K562 (cell line): ENCODE results near the gene DBP. TPM values are rescaled to one million over a fixed set of nuclear protein-coding genes. Genes with fewer than 3 reads are reported as not detected.

Source experiments
- ARID1B ChIP-seq: fragments of 450-650 bp; IDR thresholded peaks from 2 replicates; pipeline ENCODE4 v1.6.1; 2016; ENCODE audit warnings: antibody characterized with exemption, mild to moderate bottlenecking, inconsistent platforms
- ARNT ChIP-seq, 2 experiments: fragments of 450-650 bp; IDR thresholded peaks; 2 replicates each; pipeline ENCODE4 v1.6.1; 2016; ENCODE audit warnings: mild to moderate bottlenecking in 1 of 2
- ASH1L ChIP-seq: fragments of 450-650 bp; IDR thresholded peaks from 2 replicates; pipeline ENCODE4 v1.6.1; 2018; ENCODE audit warnings: borderline replicate concordance, mild to moderate bottlenecking, low read depth; ENCODE audit not compliant: partially characterized antibody
- ATF7 ChIP-seq: fragments of 450-650 bp; IDR thresholded peaks from 2 replicates; pipeline ENCODE4 v1.7.1; 2014; ENCODE audit warnings: mild to moderate bottlenecking, moderate library complexity
- COPS2 ChIP-seq: fragments of 450-650 bp; conservative IDR thresholded peaks from 2 replicates; pipeline ENCODE4 v1.6.1; 2016; ENCODE audit warnings: mild to moderate bottlenecking, moderate library complexity
- CTBP1 ChIP-seq: fragments of 450-650 bp; IDR thresholded peaks from 2 replicates; pipeline ENCODE4 v1.6.1; 2016; ENCODE audit warnings: borderline replicate concordance
- ETS2 ChIP-seq: IDR thresholded peaks from 2 replicates; pipeline ENCODE4 v1.6.1; 2016; ENCODE audit warnings: borderline replicate concordance, missing genetic modification characterization, mild to moderate bottlenecking, moderate library complexity, missing compliant biosample characterization; ENCODE audit not compliant: poor library complexity, severe bottlenecking
- FIP1L1 ChIP-seq: fragments of 200-400 bp; formaldehyde crosslinking; IDR thresholded peaks from 2 replicates; pipeline ENCODE4 v1.6.1; 2018; ENCODE audit warnings: mild to moderate bottlenecking, low read depth, low read length; ENCODE audit not compliant: poor library complexity, severe bottlenecking
- IFI16 ChIP-seq: fragments of 250-450 bp; sonication (Bioruptor Pico); IDR thresholded peaks from 2 replicates; pipeline ENCODE4 v2.1.2; 2022; ENCODE audit warnings: mild to moderate bottlenecking, inconsistent platforms
- KAT2B ChIP-seq: IDR thresholded peaks from one replicate; pipeline ENCODE4 v1.6.1; 2012; ENCODE audit warnings: low read depth, mild to moderate bottlenecking, control low read depth, inconsistent platforms, low read length, moderate library complexity
- KHSRP ChIP-seq: fragments of 450-650 bp; IDR thresholded peaks from 2 replicates; pipeline ENCODE4 v1.6.1; 2017
- KLF10 ChIP-seq: fragments of 250-450 bp; sonication (Bioruptor Pico); IDR thresholded peaks from 2 replicates; pipeline ENCODE4 v1.6.1; 2021; ENCODE audit warnings: matching md5 sums
- LCOR ChIP-seq: sonication (generic); formaldehyde crosslinking; IDR thresholded peaks from 2 replicates; pipeline ENCODE4 v1.8.0; 2022; ENCODE audit warnings: mild to moderate bottlenecking, missing genetic modification reagents
- MAX ChIP-seq: sonication (generic); formaldehyde crosslinking; IDR thresholded peaks from 2 replicates; pipeline ENCODE4 v1.9.0; 2022; ENCODE audit warnings: mild to moderate bottlenecking, missing genetic modification reagents
- MIER1 ChIP-seq: fragments of 450-650 bp; IDR thresholded peaks from 2 replicates; pipeline ENCODE4 v1.6.1; 2016; ENCODE audit warnings: antibody characterized with exemption, mild to moderate bottlenecking, low read depth
- NCOA2 ChIP-seq, 2 experiments: fragments of 450-650 bp; IDR thresholded peaks; 2 replicates each; pipeline ENCODE4 v1.6.1; 2018; ENCODE audit warnings: mild to moderate bottlenecking in 2 of 2, moderate library complexity in 1 of 2; ENCODE audit not compliant: partially characterized antibody in 2 of 2
- POLR2G ChIP-seq: fragments of 200-400 bp; formaldehyde crosslinking; IDR thresholded peaks from 2 replicates; pipeline ENCODE4 v1.6.1; 2017; ENCODE audit warnings: low read depth, mild to moderate bottlenecking, antibody characterized with exemption, low read length, moderate library complexity
- POLR2H ChIP-seq: IDR thresholded peaks from 2 replicates; pipeline ENCODE4 v1.6.1; 2016; ENCODE audit warnings: missing genetic modification characterization, low read depth, mild to moderate bottlenecking, control low read depth, missing compliant biosample characterization, moderate library complexity
- PYGO2 ChIP-seq: fragments of 450-650 bp; IDR thresholded peaks from 2 replicates; pipeline ENCODE4 v1.6.1; 2016; ENCODE audit warnings: mild to moderate bottlenecking, missing genetic modification characterization, moderate library complexity, missing compliant biosample characterization
- SIRT6 ChIP-seq: IDR thresholded peaks from one replicate; pipeline ENCODE4 v1.6.1; 2012; ENCODE audit warnings: low read depth, mild to moderate bottlenecking, control low read depth, inconsistent platforms, low read length, moderate library complexity
- SOX6 ChIP-seq: fragments of 450-650 bp; IDR thresholded peaks from 2 replicates; pipeline ENCODE4 v1.6.1; 2014; ENCODE audit warnings: mild to moderate bottlenecking
- SRF ChIP-seq, 2 experiments: fragments of 250-450, 450-650 bp in 1 of 2; sonication (Bioruptor Pico) in 1 of 2; sonication (generic) in 1 of 2; formaldehyde crosslinking; IDR thresholded peaks; 2 replicates each; pipeline versions ENCODE4 v1.5.0 to v1.5.1; 2020 to 2022; ENCODE audit warnings: mild to moderate bottlenecking in 1 of 2, missing genetic modification reagents in 1 of 2
- U2AF1 ChIP-seq: fragments of 200-400 bp; formaldehyde crosslinking; optimal IDR thresholded peaks from 2 replicates; pipeline ENCODE3; 2017; ENCODE audit warnings: mild to moderate bottlenecking, low read depth, low read length, moderate library complexity
- ZBTB34 ChIP-seq: fragments of 250-450 bp; sonication (Bioruptor Pico); IDR thresholded peaks from 2 replicates; pipeline ENCODE4 v1.8.0; 2021; ENCODE audit warnings: mild to moderate bottlenecking, moderate library complexity
- ZNF23 ChIP-seq: fragments of 250-450 bp; sonication (Bioruptor Pico); IDR thresholded peaks from 2 replicates; pipeline ENCODE4 v1.4.0; 2020; ENCODE audit warnings: mild to moderate bottlenecking
- ZNF232 ChIP-seq: sonication (generic); formaldehyde crosslinking; IDR thresholded peaks from 2 replicates; pipeline ENCODE4 v1.8.0; 2022; ENCODE audit warnings: mild to moderate bottlenecking, missing genetic modification reagents
- ZNF668 ChIP-seq: fragments of 250-450 bp; sonication (Bioruptor Pico); IDR thresholded peaks from 2 replicates; pipeline ENCODE4 v1.8.0; 2022; ENCODE audit warnings: mild to moderate bottlenecking, inconsistent platforms
- ZNF696 ChIP-seq: fragments of 250-450 bp; sonication (Bioruptor Pico); conservative IDR thresholded peaks from 2 replicates; pipeline ENCODE4 v1.4.0; 2020; ENCODE audit warnings: mild to moderate bottlenecking, moderate library complexity
- ZNF76 ChIP-seq: fragments of 250-450 bp; sonication (Bioruptor Pico); IDR thresholded peaks from 2 replicates; pipeline ENCODE4 v1.4.0; 2020; ENCODE audit warnings: mild to moderate bottlenecking, moderate library complexity, borderline replicate concordance
- ZNF79 ChIP-seq: fragments of 250-450 bp; sonication (Bioruptor Pico); IDR thresholded peaks from 2 replicates; pipeline ENCODE4 v1.4.0; 2020; ENCODE audit warnings: low read depth, mild to moderate bottlenecking, moderate library complexity
- polyA plus RNA-seq, 8 experiments: library from polyadenylated mRNA; depleted of rRNA in 4 of 8; stranded (reverse) in 5 of 8; unstranded in 3 of 8; fragments of >200 nt; fragmentation: Nextera tagmentation in 2 of 8; fragmentation: Illumina TruSeq in 1 of 8; extraction: Ambion mirVana in 2 of 8; extraction: Trizol in 1 of 8; gene quantifications; 2 replicates each; pipeline versions ENCODE4 v1.2.1 to v1.2.3, GENCODE V29; 2011 to 2014; ENCODE audit warnings: inconsistent platforms in 1 of 8, missing spikeins in 1 of 8
- total RNA-seq, 7 experiments: library from RNA; depleted of rRNA in 6 of 7; stranded (reverse); fragments of >200 nt in 6 of 7; fragmentation: Illumina TruSeq in 2 of 7; extraction: Trizol in 2 of 7; gene quantifications; 2 replicates each; pipeline versions ENCODE4 v1.2.1 to v1.2.3, GENCODE V29; 2011 to 2021; ENCODE audit warnings: low replicate concordance in 1 of 7

The DBP gene
- total and polyA plus RNA-seq, 9 of the 15 experiments (the other 6 are each of a cell fraction or from before 2014, with no cell fraction given) = 0.25 to 5.5 (median 1.8) TPM

- TF ChIP-seq SRF (CRISPR knock-in tag; IDR thresholded peaks at IDR 0.05) (peak in 1 of 2 experiments; percentile 59; a peak in 1 of 4 replicates), PYGO2 (tag) (no peak), IFI16 (no peak), MAX (CRISPR knock-in tag) (peak; percentile 82), FIP1L1 (peak; percentile 58), ZNF232 (no peak), ZNF23 (CRISPR knock-in tag) (no peak), ZNF696 (CRISPR knock-in tag) (no peak), ARNT (IDR thresholded peaks at IDR 0.05) (peak; percentile 84 to 98; a peak in 3 of 4 replicates), CTBP1 (peak; percentile 89), KLF10 (CRISPR knock-in tag) (no peak), ZNF79 (CRISPR knock-in tag) (no peak), KAT2B (peak; percentile 37), U2AF1 (no peak), NCOA2 (IDR thresholded peaks at IDR 0.05; ENCODE audit: partially characterized antibody in 2 of 2) (no peak), POLR2H (no peak), KHSRP (no peak), ASH1L (peak; percentile 61), ZNF668 (CRISPR knock-in tag) (0 out of 2 replicates have a peak, but pooled peaks have one; percentile 26), SOX6 (peak; percentile 56), LCOR (CRISPR knock-in tag) (peak; percentile 88; the same call in 1 of the 2 replicates), ARID1B (peak; percentile 79; the same call in 1 of the 2 replicates), ZNF76 (CRISPR knock-in tag) (no peak), SIRT6 (no peak), POLR2G (peak; percentile 74), ETS2 (no peak), COPS2 (no peak), MIER1 (peak; percentile 82; the same call in 1 of the 2 replicates), ATF7 (peak; percentile 68), ZBTB34 (CRISPR knock-in tag) (peak; percentile 42; the same call in 1 of the 2 replicates)
These were observed 48.3 kb downstream of the DBP start (continued) for GRCh38 chr19:48588670-48589401.
